HUES48 (cell line): Measurements from ENCODE around the gene TRMU.
A peak's percentile ranks its signal among the peaks of the same experiment; 100 is the strongest.

Source experiments
- H3K27ac ChIP-seq: one replicate; pipeline ENCODE4 v1.7.0; 2013; ENCODE audit warnings: low read depth, low read length, inconsistent platforms
- H3K27me3 ChIP-seq: 2 replicates; pipeline ENCODE4 v1.6.1; 2013; ENCODE audit warnings: mild to moderate bottlenecking, low read length; ENCODE audit not compliant: control insufficient read depth, insufficient read depth
- H3K36me3 ChIP-seq: 2 replicates; pipeline ENCODE4 v1.6.1; 2013; ENCODE audit warnings: low read length; ENCODE audit not compliant: control insufficient read depth, insufficient read depth
- H3K4me1 ChIP-seq: 2 replicates; pipeline ENCODE4 v1.6.1; 2013; ENCODE audit warnings: mild to moderate bottlenecking, low read length; ENCODE audit not compliant: control insufficient read depth, insufficient read depth
- H3K4me3 ChIP-seq: 2 replicates; pipeline ENCODE4 v1.5.1; 2013; ENCODE audit warnings: mild to moderate bottlenecking, low read depth, low read length
- H3K9ac ChIP-seq: 2 replicates; pipeline ENCODE4 v1.6.1; 2013; ENCODE audit warnings: mild to moderate bottlenecking, low read depth, low read length, moderate library complexity
- H3K9me3 ChIP-seq: 2 replicates; pipeline ENCODE4 v1.6.1; 2013; ENCODE audit warnings: low read length; ENCODE audit not compliant: control insufficient read depth, insufficient read depth

TRMU gene

GRCh38 chr22:46374663-46375474, 39.4 kb downstream of the TRMU start:
- no peaks in the 10 kb centered on the region for H3K9me3 ChIP-seq
- no peak overlapping the region for H3K27ac ChIP-seq
- H3K36me3 ChIP-seq = peaks cover 4% of the 10 kb centered on the region; the same call in 1 of the 2 replicates
- H3K4me3 ChIP-seq = no peak overlapping the region
- peaks cover 30% of the 10 kb centered on the region for H3K4me1 ChIP-seq
- H3K27me3 ChIP-seq = no peaks in the 10 kb centered on the region
- H3K9ac ChIP-seq = no peak overlapping the region

DNA sequence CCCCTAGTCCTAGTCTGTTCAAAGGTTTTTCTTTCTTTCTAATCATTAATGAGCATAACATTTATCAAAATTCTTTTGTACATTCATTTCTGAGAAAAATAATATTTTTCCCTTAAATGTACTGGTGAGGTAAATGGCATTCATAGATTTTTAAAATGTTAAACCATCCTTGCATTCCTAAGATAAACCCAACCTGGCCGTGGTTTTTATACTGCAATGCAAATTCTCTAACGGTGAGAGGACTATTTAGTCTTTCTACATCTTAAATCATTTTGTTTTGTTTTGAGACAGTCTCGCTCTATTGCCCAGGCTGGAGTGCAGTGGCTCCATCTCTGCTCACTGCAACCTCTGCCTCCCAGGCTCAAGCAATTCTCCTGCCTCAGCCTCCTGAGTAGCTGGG, 40.6 kb downstream of the TRMU start:
- H3K4me3 ChIP-seq = no peak overlapping the region
- no peaks in the 10 kb centered on the region for H3K27me3 ChIP-seq
- no peak overlapping the region for H3K9ac ChIP-seq
- H3K4me1 ChIP-seq = peaks cover 30% of the 10 kb centered on the region
- H3K36me3 ChIP-seq = peaks cover 4% of the 10 kb centered on the region; the same call in 1 of the 2 replicates
- H3K27ac ChIP-seq = no peak overlapping the region
- H3K9me3 ChIP-seq = no peaks in the 10 kb centered on the region

GRCh38 chr22:46376908-46377524, 41.5 kb downstream of the TRMU start:
- Histone ChIP-seq H3K9me3 (no peaks in the 10 kb centered on the region), H3K4me1 (peaks cover 30% of the 10 kb centered on the region), H3K36me3 (peaks cover 4% of the 10 kb centered on the region; the same call in 1 of the 2 replicates), H3K9ac (no peak overlapping the region), H3K4me3 (no peak overlapping the region), H3K27ac (peak overlapping the region; percentile 88), H3K27me3 (no peaks in the 10 kb centered on the region)

DNA sequence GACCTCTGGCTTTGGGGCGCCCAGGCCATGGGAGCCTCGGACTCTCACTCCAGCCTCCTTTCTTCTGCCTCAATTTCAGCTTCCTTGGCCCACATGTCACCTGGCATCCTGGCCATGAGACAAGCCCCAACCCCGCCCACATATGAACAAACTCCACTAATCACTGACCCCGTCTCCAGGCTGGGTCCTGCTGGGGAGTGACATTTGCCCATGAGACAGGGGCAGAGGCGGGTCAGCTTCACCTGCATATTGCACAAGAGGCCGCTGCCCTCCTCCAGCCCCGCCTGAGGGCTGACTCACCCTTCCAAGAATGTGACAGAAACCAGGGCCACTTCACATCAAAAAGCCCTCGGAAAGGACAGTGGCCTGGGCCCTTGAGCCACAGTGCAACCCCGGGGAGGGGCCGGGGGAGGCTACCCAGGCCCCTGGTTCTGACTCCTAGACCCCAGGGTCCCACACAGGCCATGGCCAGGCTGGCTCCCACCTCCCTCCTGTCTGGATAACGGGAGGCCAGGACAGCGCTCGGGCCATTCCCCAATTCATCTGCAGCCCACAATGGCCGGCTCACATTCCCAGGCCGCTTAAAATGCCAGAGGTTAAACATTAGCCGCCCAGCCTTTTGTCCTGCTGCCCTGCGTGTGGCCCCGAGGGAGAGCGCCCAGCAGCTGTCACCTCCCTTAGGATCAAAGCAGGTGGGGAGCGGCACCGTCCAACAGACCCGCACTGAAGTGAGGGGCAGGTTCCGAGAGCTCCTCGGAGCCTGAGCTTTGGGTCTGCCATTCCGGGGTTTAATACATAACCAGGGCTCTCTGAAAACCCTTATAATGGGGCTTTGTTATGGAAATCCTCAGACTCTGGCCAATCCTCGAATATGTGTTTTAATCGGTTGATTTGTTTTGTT, 42.3 kb downstream of the TRMU start:
- Histone ChIP-seq H3K27ac (peak overlapping the region; percentile 88), H3K9ac (no peak overlapping the region), H3K4me3 (no peak overlapping the region), H3K27me3 (no peaks in the 10 kb centered on the region), H3K9me3 (no peaks in the 10 kb centered on the region), H3K36me3 (peaks cover 2% of the 10 kb centered on the region; the same call in 1 of the 2 replicates), H3K4me1 (peaks cover 30% of the 10 kb centered on the region)

- H3K27ac ChIP-seq = peak overlapping the region; percentile 88
- peaks cover 30% of the 10 kb centered on the region for H3K4me1 ChIP-seq
- H3K36me3 ChIP-seq = no peaks in the 10 kb centered on the region
- no peak overlapping the region for H3K9ac ChIP-seq
- no peaks in the 10 kb centered on the region for H3K27me3 ChIP-seq
- no peak overlapping the region for H3K4me3 ChIP-seq
- no peaks in the 10 kb centered on the region for H3K9me3 ChIP-seq
Observed at GRCh38 chr22:46378426-46379065, 43.0 kb downstream of the TRMU start.

DNA sequence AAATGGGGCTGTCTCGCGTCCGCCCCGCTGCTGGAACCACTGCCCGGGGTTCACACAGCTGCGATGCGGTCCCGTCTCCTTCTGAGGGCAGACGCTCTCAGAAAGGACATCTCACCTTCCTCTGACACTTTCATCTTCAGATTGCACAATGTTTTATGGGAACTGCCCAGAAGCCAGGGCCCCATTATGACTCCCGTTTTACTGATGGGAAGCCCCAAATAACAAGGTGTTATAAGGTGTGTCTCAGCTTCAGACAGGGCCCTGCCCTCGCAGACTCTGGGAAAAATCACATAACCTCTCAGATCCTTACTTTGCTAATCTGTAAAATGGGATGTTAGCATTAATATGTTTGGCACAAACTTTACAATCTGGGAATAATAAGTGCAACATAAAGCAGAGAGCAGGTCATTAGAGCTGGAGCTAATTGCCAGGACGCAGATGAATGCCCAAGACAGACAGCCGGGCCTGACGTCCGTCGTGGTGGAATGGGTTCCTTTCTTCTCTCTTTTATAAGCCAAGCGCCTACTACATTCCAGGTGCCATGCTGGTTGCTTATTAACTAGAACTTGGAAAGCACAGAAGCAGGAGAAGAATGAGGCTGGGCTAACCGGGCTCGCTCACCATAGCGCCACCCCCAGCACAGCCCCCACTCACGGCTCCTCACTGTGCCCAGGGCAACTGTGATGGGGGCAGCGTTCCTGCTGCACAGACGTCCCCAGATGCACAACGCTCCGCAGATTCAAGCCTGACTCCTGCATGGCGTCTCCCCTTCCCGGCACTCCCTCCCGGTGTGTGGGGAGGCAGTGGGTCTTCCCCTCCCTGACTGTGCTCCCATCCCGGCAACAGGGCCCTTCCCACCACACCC, 43.8 kb downstream of the TRMU start:
- H3K36me3 ChIP-seq = no peaks in the 10 kb centered on the region
- H3K27me3 ChIP-seq = no peaks in the 10 kb centered on the region
- H3K9ac ChIP-seq = no peak overlapping the region
- no peaks in the 10 kb centered on the region for H3K9me3 ChIP-seq
- H3K27ac ChIP-seq = peak overlapping the region; percentile 88
- H3K4me3 ChIP-seq = no peak overlapping the region
- H3K4me1 ChIP-seq = peaks cover 30% of the 10 kb centered on the region

DNA sequence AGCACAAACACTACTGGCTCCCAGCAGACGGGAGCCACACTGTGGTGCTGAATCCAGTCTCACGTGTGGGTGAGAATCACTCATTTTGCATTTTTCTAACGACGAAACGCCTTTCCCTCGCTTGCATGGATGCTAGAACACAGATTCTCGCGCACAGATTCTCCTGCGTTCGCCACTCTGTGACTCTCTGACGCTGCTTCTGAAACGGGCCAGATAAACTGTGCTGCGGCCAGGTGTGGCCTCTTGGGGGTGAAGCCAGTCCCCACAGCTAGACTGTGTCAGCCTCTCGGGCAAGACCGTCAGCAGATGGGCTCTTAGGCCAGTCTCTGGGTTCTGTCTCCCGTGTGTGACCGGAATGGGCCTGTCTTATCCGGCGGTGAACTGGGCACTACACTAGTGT, 44.6 kb downstream of the TRMU start:
- no peak overlapping the region for H3K4me3 ChIP-seq
- no peaks in the 10 kb centered on the region for H3K36me3 ChIP-seq
- H3K9ac ChIP-seq = no peak overlapping the region
- H3K27ac ChIP-seq = no peak overlapping the region
- no peaks in the 10 kb centered on the region for H3K9me3 ChIP-seq
- peaks cover 30% of the 10 kb centered on the region for H3K4me1 ChIP-seq
- H3K27me3 ChIP-seq = no peaks in the 10 kb centered on the region

- H3K36me3 ChIP-seq = no peaks in the 10 kb centered on the region
- no peak overlapping the region for H3K9ac ChIP-seq
- no peaks in the 10 kb centered on the region for H3K27me3 ChIP-seq
- H3K9me3 ChIP-seq = no peaks in the 10 kb centered on the region
- H3K27ac ChIP-seq = no peak overlapping the region
- no peak overlapping the region for H3K4me3 ChIP-seq
- H3K4me1 ChIP-seq = peaks cover 30% of the 10 kb centered on the region
Observed at GRCh38 chr22:46380581-46380980, 45.1 kb downstream of the TRMU start.

- Histone ChIP-seq H3K36me3 (no peaks in the 10 kb centered on the region), H3K9ac (no peak overlapping the region), H3K4me1 (peaks cover 30% of the 10 kb centered on the region), H3K27me3 (no peaks in the 10 kb centered on the region), H3K4me3 (no peak overlapping the region), H3K9me3 (no peaks in the 10 kb centered on the region), H3K27ac (no peak overlapping the region)
Observed at GRCh38 chr22:46381142-46381541, 45.6 kb downstream of the TRMU start.

GRCh38 chr22:46381731-46382130, 46.2 kb downstream of the TRMU start:
- Histone ChIP-seq H3K27ac (no peak overlapping the region), H3K9me3 (no peaks in the 10 kb centered on the region), H3K4me3 (no peak overlapping the region), H3K9ac (no peak overlapping the region), H3K27me3 (no peaks in the 10 kb centered on the region), H3K4me1 (peaks cover 30% of the 10 kb centered on the region), H3K36me3 (no peaks in the 10 kb centered on the region)
